Kidney (tissue), 14 donors: ENCODE results near the gene TMBIM1. TPM values are rescaled to one million over a fixed set of nuclear protein-coding genes. Genes with fewer than 3 reads are reported as not detected.
A peak's percentile ranks its signal among the peaks of the same experiment; 100 is the strongest.

Experiments
- DNase-seq, 5 donors: peaks; one replicate each; pipeline ENCODE4 v3.0.0-alpha.2; 2013 to 2020
- FAIRE-seq: peaks from 2 replicates; lab custom pipeline; 2012; peaks lifted over from hg19 to GRCh38; lab: Jason Lieb, UNC
- H3K27ac ChIP-seq, 2 donors: one replicate each; pipeline ENCODE4 v1.7.0; 2013; ENCODE audit warnings: low read depth in 2 of 2, low read length in 2 of 2, inconsistent platforms in 1 of 2
- H3K27me3 ChIP-seq: one replicate; pipeline ENCODE4 v1.7.1; 2013; ENCODE audit warnings: low read length, inconsistent platforms; ENCODE audit not compliant: control insufficient read depth, insufficient read depth
- H3K36me3 ChIP-seq, 3 donors: one replicate each; pipeline versions ENCODE4 v1.7.0 to v1.7.1; 2013; ENCODE audit warnings: low read length in 3 of 3, control low read depth in 1 of 3, inconsistent platforms in 1 of 3; ENCODE audit not compliant: insufficient read depth in 3 of 3, control insufficient read depth in 2 of 3
- H3K4me1 ChIP-seq, 3 donors: one replicate each; pipeline versions ENCODE4 v1.7.0 to v1.7.1; 2013; ENCODE audit warnings: low read length in 3 of 3, inconsistent platforms in 1 of 3, low read depth in 1 of 3; ENCODE audit not compliant: control insufficient read depth in 2 of 3, insufficient read depth in 2 of 3
- H3K4me3 ChIP-seq, 3 donors: one replicate each; pipeline versions ENCODE4 v1.7.0 to v1.8.1; 2013; ENCODE audit warnings: low read length in 3 of 3, control low read depth in 1 of 3, inconsistent platforms in 1 of 3
- H3K9ac ChIP-seq, 3 donors: one replicate each; pipeline versions ENCODE4 v1.7.0 to v1.7.1; 2013; ENCODE audit warnings: low read length in 3 of 3, control low read depth in 1 of 3, inconsistent platforms in 1 of 3
- H3K9me3 ChIP-seq, 3 donors: one replicate each; pipeline versions ENCODE4 v1.7.0 to v1.7.1; 2013; ENCODE audit warnings: low read length in 3 of 3, control low read depth in 1 of 3, inconsistent platforms in 1 of 3; ENCODE audit not compliant: control insufficient read depth in 2 of 3, insufficient read depth in 1 of 3
- intact Hi-C: fragments of 100-400 bp; cut with DNase I; formaldehyde crosslinking; loops from one replicate; pipeline ENCODE4 v1.11.1; 2022
- polyA plus RNA-seq: library from polyadenylated mRNA; stranded (reverse); fragments of 350-450 nt; fragmentation: Illumina TruSeq; extraction: RNeasy Lipid Tissue Mini Kit (QIAGEN cat#74804); gene quantifications from one replicate; pipeline ENCODE4 v1.2.3, GENCODE V29; 2014; ENCODE audit warnings: low read depth, low replicate concordance; ENCODE audit not compliant: insufficient read depth
- total RNA-seq: library from RNA; stranded (reverse); fragmentation: NEBNext Ultra II Directional; extraction: Animal tissue kit (Norgen Biotek cat#: 25700); gene quantifications from one replicate; pipeline ENCODE4 v1.2.1, GENCODE V29; 2021
- TF ChIP-seq, protein P1 (sequence below): IDR thresholded peaks from 3 replicates; pipeline ENCODE4 v1.5.1; 2012; ENCODE audit warnings: mild to moderate bottlenecking, moderate library complexity, borderline replicate concordance; ENCODE audit not compliant: insufficient read depth; ENCODE audit errors: extremely low read depth
- donor health status: control.
- donor health status: control.
- donor health status: control.
- donor health status: control.
- donor health status: control.
- donor health status: DM: yes; HTN: yes; CAD: no.
- donor health status: Normal renal cell carcinoma (clear cell type).

TMBIM1 gene
- total and polyA plus RNA-seq, 2 donors from 2014 or later: 130 to 217 TPM

- intact Hi-C loops: loop anchor here (10.0 kb wide), 1 partner anchor 193 kb away; no protein-coding TSS in a partner anchor
- Histone ChIP-seq H3K4me1 (peaks cover 0 to 29% (median 8%) of the 10 kb centered on the region in 3 donors), H3K27me3 (no peaks in the 10 kb centered on the region), H3K36me3 (peaks cover 0 to 42% (median 32%) of the 10 kb centered on the region in 3 donors), H3K27ac (peak overlapping the region; percentile 40 to 43), H3K9me3 (no peaks in the 10 kb centered on the region), H3K9ac (peak overlapping the region in 2 of 3 donors; percentile 43 to 56), H3K4me3 (peak overlapping the region in 2 of 3 donors; percentile 3 to 81)
- FAIRE-seq (no peak), DNase-seq (peak in 1 of 5 donors; percentile 54)
- TF ChIP-seq, protein P1, sequence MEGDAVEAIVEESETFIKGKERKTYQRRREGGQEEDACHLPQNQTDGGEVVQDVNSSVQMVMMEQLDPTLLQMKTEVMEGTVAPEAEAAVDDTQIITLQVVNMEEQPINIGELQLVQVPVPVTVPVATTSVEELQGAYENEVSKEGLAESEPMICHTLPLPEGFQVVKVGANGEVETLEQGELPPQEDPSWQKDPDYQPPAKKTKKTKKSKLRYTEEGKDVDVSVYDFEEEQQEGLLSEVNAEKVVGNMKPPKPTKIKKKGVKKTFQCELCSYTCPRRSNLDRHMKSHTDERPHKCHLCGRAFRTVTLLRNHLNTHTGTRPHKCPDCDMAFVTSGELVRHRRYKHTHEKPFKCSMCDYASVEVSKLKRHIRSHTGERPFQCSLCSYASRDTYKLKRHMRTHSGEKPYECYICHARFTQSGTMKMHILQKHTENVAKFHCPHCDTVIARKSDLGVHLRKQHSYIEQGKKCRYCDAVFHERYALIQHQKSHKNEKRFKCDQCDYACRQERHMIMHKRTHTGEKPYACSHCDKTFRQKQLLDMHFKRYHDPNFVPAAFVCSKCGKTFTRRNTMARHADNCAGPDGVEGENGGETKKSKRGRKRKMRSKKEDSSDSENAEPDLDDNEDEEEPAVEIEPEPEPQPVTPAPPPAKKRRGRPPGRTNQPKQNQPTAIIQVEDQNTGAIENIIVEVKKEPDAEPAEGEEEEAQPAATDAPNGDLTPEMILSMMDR: no peak
Observed at GRCh38 chr2:218271865-218272530, 20.3 kb downstream of the TMBIM1 start.

DNA sequence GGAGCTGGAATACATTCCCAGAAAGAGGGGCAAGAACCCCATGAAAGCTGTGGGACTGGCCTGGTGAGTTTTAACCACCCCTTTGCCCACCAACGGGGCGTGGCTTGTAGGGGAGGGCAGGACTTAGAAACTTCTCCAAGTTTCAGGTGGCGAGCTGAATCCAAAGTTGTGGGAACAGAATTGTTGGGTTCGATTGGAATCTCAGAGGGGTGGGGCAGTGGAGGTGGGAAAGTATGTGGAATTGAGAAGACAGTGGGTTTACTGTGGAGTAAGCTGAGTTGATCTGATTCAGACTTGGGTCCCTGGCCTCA lies 20.9 kb downstream of the TMBIM1 start:
- TF ChIP-seq, protein P1: no peak
- Histone ChIP-seq H3K9ac (peak overlapping the region in 2 of 3 donors; percentile 43 to 56), H3K36me3 (peaks cover 0 to 42% (median 26%) of the 10 kb centered on the region in 3 donors), H3K4me3 (peak overlapping the region in 2 of 3 donors; percentile 81 to 95), H3K27ac (peak overlapping the region; percentile 5 to 43), H3K27me3 (no peaks in the 10 kb centered on the region), H3K9me3 (no peaks in the 10 kb centered on the region), H3K4me1 (peaks cover 0 to 29% (median 8%) of the 10 kb centered on the region in 3 donors)
- DNase-seq: no peak
- no peak for FAIRE-seq
- intact Hi-C loops: loop anchor here (10.0 kb wide), 1 partner anchor 193 kb away; no protein-coding TSS in a partner anchor

- TF ChIP-seq, protein P1: no peak
- no peak for FAIRE-seq
- Histone ChIP-seq H3K9ac (peak overlapping the region; percentile 56 to 94 (median 65)), H3K36me3 (peaks cover 0 to 42% (median 26%) of the 10 kb centered on the region in 3 donors), H3K27me3 (no peaks in the 10 kb centered on the region), H3K27ac (peak overlapping the region; percentile 43 to 76), H3K4me3 (peak overlapping the region; percentile 81 to 95 (median 84)), H3K9me3 (no peaks in the 10 kb centered on the region), H3K4me1 (peaks cover 0 to 29% (median 8%) of the 10 kb centered on the region in 3 donors)
- peak in 1 of 5 donors; percentile 64 for DNase-seq
- intact Hi-C loops: loop anchor here (10.0 kb wide), 1 partner anchor 194 kb away; no protein-coding TSS in a partner anchor
Observed at GRCh38 chr2:218270721-218271486, 21.4 kb downstream of the TMBIM1 start.
